Measurements from ENCODE around the gene ATAD1. TPM values are rescaled to one million over a fixed set of nuclear protein-coding genes. Genes with fewer than 3 reads are reported as not detected.

The ATAD1 gene
- total RNA-seq, 1 experiment from 2014 or later: 0.81 TPM

DNA sequence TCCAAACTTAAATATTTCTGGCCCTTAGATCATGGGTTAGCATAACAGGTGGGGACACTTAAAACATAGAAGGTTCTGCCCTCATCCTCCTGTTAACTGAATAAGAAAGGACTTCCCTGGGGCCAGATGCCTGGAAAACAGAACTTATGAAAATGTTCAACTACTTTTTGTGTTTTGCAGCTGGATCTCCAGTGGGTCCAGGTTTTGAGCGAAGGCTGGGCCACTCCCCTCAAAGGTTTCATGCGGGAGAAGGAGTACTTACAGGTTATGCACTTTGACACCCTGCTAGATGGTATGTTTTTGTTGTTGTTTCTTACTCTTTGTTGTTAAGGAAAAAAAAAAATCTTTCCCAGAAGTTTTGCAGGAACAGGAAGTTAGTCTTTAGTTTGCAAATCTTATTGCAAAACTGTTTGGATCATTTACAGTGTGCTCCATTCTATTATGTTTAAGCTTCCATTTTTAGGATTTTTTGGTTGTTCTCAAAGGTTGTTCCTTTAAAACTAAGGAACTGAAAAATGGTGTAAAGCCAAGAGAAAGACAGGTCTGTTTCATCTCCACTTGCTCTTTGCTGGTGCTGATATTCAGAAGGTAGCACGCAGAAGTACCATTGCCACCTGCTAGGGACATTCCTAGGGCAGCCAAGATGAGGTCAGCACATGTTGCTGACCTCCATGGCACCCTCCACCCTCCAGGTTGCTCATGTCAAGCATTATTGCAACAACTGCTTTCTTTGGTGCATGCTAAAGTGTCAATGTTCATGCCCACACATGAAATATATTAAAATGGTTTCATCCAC is 102.3 kb downstream of the ATAD1 start:
- no peak for DNase-seq (ENCODE audit: low spot score)

DNA sequence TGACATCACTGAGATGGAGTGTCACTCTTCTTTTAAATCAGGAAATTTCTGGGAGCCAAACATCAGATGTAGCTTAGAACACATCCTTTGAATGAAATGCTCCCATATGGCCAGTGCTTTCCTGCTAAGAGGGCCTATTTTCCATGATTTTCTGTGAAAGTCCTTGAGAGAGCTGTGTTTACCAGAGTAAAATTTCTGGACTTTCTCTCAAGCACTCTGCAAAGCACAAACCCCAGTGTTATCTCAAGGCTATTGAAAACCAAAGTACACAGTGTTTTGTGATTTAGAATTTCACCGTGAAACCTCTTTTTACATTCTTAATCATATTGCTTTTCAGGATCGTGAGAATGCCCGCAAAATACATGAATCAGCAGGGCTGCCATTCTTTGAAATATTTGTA is 104.3 kb downstream of the ATAD1 start:
- no peak for DNase-seq (ENCODE audit: low spot score)

DNA sequence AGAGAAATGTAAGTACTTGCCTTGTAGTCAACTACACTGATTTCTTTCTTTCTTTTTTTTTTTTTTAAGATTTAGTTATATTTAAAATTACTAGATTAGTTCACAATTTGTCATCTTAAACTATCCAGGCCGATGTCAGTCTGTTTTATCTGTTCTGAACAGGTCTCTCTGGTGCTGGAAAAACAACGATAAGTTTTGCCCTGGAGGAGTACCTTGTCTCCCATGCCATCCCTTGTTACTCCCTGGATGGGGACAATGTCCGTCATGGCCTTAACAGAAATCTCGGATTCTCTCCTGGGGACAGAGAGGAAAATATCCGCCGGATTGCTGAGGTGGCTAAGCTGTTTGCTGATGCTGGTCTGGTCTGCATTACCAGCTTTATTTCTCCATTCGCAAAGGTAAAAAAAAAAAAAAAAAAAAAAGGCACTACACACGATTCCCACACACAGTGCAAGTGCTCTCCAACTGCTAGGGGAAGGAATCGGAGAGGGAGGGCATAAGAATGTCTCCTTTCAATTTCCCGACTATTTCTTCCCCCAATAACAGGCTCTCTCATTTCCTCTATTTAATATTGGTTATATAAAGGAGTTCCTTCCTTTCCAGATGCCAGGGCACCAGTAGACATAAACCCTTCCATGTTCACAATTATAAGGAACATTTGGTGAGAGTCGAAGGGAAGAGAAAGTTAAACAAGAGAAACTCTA is 105.0 kb downstream of the ATAD1 start:
- no peak for DNase-seq (ENCODE audit: low spot score)

DNA sequence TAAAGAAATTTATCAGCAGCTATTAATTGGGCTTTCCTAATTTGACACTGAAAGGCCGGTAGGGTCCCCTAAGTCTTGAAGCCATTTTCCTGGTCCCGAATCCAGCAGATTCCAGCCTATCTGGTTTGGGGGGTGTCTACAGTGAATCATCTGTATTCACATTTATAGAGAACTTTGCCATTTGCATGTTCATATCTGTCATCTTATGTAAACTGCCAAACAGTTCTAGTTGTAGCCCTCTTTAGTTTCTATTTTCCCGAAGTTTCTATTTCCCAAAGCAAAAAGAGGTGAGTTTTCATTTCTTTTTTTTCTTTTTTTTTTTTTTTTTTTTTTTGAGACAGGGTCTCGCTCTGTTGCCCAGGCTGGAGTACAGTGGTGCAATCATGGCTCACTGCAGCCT is 110.8 kb downstream of the ATAD1 start:
- DNase-seq (ENCODE audit: low spot score): no peak

DNA sequence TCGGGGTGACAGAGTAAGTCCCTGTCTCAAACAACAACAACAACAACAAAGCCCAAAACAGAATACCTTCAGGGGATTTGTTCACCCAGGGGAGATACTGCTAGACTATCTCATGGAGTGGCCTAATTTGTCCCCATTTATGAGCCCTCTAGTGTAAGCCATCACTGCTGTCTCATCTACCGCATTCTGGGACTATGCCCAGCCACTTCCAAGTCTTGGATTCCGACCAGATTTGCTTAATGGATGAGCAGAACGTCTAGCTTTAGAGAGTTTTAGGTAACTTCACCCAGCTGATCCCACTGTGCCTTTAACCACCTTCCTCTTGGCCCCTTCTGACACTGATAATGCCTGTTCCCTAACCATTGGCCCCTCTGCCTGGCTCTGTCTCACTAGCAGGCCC is 111.3 kb downstream of the ATAD1 start:
- no peak for DNase-seq (ENCODE audit: low spot score)

DNA sequence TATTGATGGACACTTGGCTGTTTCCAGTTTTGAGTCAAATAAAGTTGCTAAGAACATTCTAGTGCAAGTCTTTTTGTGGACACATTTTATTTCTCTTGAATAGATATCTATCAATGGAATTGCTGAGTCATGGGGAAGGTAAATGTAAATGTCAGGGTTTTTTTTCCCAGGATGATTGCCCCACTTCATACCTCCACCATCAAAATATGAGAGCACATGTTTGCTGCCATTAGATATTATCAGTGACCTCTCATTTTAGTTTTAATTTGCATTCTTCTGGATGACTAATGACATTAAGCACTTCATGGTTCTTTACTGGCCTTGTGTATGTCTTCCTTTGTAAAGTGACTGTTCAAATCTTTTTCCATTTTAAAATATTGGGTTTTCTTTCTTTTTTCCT is 112.7 kb downstream of the ATAD1 start:
- DNase-seq (ENCODE audit: low spot score): no peak

DNA sequence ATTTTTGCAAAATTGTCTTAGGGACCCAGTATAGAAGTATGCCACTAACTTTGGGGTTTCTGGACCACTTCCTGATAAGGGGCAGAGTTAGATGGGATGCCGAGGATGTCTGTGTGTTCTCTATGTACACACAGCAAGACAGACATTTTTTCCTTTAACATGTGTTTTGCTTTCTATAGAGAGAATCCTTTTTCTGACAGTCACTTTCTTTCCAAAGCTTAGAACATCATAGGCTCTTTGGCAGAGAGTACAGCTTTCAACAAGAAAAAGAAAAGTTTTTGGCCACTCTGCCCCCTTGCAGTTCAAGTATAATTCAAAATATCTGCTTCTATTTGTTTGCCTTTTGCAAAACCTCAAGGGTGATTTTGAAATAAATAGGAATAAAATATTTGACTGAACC is 114.3 kb downstream of the ATAD1 start:
- DNase-seq (ENCODE audit: low spot score): no peak

DNA sequence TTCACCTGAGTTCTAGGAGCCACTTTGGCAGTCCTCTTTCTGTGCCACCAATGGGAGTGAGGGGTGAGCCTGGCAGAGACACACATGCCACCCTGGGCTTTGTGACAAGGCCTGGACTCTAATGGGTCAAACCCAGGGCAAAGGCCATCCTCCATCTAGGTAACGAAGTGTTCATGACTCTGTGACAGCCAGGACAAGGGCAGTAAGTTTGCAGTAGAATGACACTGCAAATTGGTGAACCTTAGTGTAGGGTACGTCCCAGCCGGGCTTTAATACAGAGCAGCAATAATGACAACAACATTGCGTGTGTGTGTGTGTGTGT is 115.1 kb downstream of the ATAD1 start:
- DNase-seq (ENCODE audit: low spot score): no peak

DNA sequence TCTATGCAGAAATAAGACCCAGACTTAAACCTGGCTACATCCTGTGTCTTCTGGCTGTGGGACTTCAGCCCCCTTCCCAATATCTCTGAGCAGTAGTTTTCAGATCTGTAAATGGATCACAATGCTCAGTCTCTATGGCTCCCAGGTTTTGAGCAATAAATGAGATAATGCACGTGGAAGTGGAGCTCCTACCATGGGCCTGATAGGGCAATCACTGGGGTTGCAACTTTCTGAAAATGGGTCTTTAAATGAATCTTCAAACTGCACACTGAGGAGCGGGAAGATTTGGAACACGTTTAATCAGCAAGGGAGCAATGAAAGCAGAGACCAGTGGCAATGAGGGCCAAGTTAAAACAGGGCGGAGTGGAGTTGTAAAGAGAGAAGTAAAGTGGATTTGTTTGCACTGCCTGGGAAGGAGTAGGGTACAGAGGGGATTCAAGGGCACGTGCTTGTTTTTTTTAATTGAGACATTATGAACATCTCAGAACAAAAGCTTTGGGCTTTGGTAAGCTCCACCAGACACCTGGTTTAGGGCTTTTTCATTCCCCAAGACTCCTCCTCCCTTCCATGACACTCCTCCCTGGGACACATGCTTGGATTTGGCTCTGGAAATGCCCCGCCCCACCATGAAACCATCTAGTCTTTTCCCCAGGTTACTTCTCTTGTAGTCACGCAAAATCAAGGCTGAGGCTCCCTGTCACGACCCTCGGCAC is 115.6 kb downstream of the ATAD1 start:
- DNase-seq (ENCODE audit: low spot score): no peak

Other genes with a start within 250 kb of the ATAD1 start
- 0.17 TPM in 1 of 2 replicates, not detected in the other for gene PAPSS2, start 158.3 kb downstream of the ATAD1 start, total RNA-seq (2014; rRNA removed; shearing (Covaris generic))
- not detected in 2 replicates for gene KLLN, start 45.3 kb upstream of the ATAD1 start, total RNA-seq (2014; rRNA removed; shearing (Covaris generic))
- not detected in 2 replicates for gene PTEN, start 45.4 kb upstream of the ATAD1 start, total RNA-seq (2014; rRNA removed; shearing (Covaris generic))

All from H4 (cell line).